A673 (cell line): ENCODE measurements around the gene LCMT1. TPM values are rescaled to one million over a fixed set of nuclear protein-coding genes. Genes with fewer than 3 reads are reported as not detected.

Experiments used
- BruUV-seq: library from RNA; stranded (reverse); fragments of 400-500 nt; replicated peaks from 2 replicates; lab custom pipeline; 2021; lab: Mats Ljungman, UMichigan
- CTCF ChIA-PET: fragments of 300-600 bp; sonication (Branson Sonifier 250); formaldehyde crosslinking; loops from one replicate; lab custom pipeline; 2022; ENCODE audit warnings: antibody characterized with exemption; lab: Charles Lee
- POLR2A ChIA-PET: fragments of 300-600 bp; sonication (Branson Sonifier 250); formaldehyde crosslinking; loops from one replicate; lab custom pipeline; 2022; ENCODE audit warnings: antibody characterized with exemption; ENCODE audit not compliant: low non-redundant PET; lab: Charles Lee
- DNase-seq: peaks from one replicate; pipeline ENCODE4 v3.0.0-alpha.2; 2015; ENCODE audit warnings: low spot score
- H3K27ac ChIP-seq: fragments of 200-600 bp; sonication (generic); 2 replicates; pipeline ENCODE4 v1.5.1; 2016; ENCODE audit warnings: mixed run types, low read depth, mild to moderate bottlenecking, mixed read lengths, antibody characterized with exemption, low read length; ENCODE audit not compliant: poor library complexity, severe bottlenecking
- H3K27me3 ChIP-seq: fragments of 200-600 bp; sonication (generic); replicated peaks from 2 replicates; pipeline ENCODE4 v1.6.1; 2017; ENCODE audit warnings: mixed run types, low read depth, mild to moderate bottlenecking, mixed read lengths, antibody characterized with exemption, low read length; ENCODE audit not compliant: insufficient read depth, poor library complexity
- H3K36me3 ChIP-seq: fragments of 200-600 bp; sonication (generic); 2 replicates; pipeline ENCODE4 v1.6.1; 2016; ENCODE audit warnings: mixed run types, mild to moderate bottlenecking, mixed read lengths, antibody characterized with exemption, low read length; ENCODE audit not compliant: insufficient read depth, poor library complexity, severe bottlenecking
- H3K4me1 ChIP-seq: fragments of 200-600 bp; sonication (generic); 2 replicates; pipeline ENCODE4 v1.6.1; 2017; ENCODE audit warnings: mixed run types, mild to moderate bottlenecking, mixed read lengths, antibody characterized with exemption, low read length; ENCODE audit not compliant: insufficient read depth, poor library complexity, severe bottlenecking
- H3K4me3 ChIP-seq: fragments of 200-600 bp; sonication (generic); 2 replicates; pipeline ENCODE4 v1.5.1; 2016; ENCODE audit warnings: low read depth, mixed run types, mild to moderate bottlenecking, mixed read lengths, low read length; ENCODE audit not compliant: poor library complexity, severe bottlenecking
- H3K9me3 ChIP-seq: fragments of 200-600 bp; sonication (generic); 2 replicates; pipeline ENCODE4 v1.6.1; 2016; ENCODE audit warnings: mixed run types, low read depth, mild to moderate bottlenecking, mixed read lengths, antibody characterized with exemption, low read length; ENCODE audit not compliant: poor library complexity, severe bottlenecking
- EZH2 ChIP-seq: fragments of 200-600 bp; sonication (generic); IDR thresholded peaks from 2 replicates; pipeline ENCODE4 v1.6.1; 2017; ENCODE audit warnings: borderline replicate concordance, low read depth, mild to moderate bottlenecking, mixed read lengths, antibody characterized with exemption, low read length; ENCODE audit not compliant: poor library complexity, severe bottlenecking
- intact Hi-C: fragments of 100-400 bp; cut with micrococcal nuclease; formaldehyde crosslinking; loops from one replicate; pipeline ENCODE4 v1.10.0; 2022; ENCODE audit not compliant: unreplicated experiment
- total RNA-seq: library from RNA; stranded (reverse); gene quantifications from 2 replicates; pipeline ENCODE4 v1.2.3, GENCODE V29; 2021
- TF ChIP-seq, protein P1 (sequence below): fragments of 300-800, 200-600 bp; sonication (generic); conservative IDR thresholded peaks from 2 replicates; pipeline ENCODE4 v1.5.1; 2017; ENCODE audit warnings: low read depth, mild to moderate bottlenecking, antibody characterized with exemption, low read length, moderate library complexity, mixed read lengths

LCMT1 gene
- total RNA-seq, 1 experiment from 2014 or later: 56.3 TPM

DNA sequence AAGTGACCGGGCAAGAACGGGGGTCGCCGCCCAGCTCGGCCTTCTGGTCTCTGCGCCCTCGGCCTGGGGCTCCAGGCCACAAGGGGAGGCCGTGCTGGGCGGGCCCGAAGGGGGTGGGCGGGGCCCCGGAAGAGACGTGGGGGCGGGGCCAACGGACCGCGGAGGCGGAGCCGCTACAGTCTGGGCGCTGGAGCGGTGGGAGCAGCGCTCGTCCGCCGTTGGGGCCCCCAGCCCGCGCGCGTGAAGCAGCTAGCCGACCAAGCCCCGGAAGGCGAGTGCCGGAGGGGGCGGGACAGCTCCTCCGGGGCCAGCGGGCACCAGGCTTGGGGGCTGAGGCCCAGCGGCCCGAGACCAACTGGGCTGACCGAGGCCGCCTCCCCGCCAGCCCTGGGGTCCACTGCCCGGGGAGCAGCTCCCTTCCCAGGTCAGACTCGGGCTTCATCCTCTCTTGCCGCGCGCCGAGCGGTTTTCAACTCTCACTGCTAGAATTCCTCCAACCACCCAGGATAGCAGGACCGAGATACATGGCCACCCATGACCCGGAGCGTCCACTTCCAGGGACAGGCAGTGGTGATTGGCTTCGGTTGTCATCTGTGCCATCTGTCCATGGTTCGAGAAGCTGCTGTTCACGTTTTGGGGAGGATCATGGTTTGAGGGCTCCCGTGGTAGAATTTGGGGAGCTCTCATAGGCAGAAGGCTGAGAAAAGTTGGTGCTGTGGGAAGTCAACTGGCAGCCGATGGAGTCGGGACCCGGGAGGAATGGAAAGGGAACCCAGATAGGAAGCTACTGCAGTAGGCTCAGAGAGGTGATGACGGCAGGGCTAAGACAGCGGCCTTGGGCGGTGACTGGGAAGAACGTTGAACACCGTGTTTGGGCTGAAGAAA, 44.6 kb upstream of the LCMT1 start:
- TF ChIP-seq, protein P1, sequence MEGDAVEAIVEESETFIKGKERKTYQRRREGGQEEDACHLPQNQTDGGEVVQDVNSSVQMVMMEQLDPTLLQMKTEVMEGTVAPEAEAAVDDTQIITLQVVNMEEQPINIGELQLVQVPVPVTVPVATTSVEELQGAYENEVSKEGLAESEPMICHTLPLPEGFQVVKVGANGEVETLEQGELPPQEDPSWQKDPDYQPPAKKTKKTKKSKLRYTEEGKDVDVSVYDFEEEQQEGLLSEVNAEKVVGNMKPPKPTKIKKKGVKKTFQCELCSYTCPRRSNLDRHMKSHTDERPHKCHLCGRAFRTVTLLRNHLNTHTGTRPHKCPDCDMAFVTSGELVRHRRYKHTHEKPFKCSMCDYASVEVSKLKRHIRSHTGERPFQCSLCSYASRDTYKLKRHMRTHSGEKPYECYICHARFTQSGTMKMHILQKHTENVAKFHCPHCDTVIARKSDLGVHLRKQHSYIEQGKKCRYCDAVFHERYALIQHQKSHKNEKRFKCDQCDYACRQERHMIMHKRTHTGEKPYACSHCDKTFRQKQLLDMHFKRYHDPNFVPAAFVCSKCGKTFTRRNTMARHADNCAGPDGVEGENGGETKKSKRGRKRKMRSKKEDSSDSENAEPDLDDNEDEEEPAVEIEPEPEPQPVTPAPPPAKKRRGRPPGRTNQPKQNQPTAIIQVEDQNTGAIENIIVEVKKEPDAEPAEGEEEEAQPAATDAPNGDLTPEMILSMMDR: no peak
- TF ChIP-seq EZH2: no peak
- CTCF ChIA-PET: interaction anchor here (0.6 to 0.8 kb wide), 2 partner anchors 158 to 259 kb away, joined by 3 to 11 read pairs; no protein-coding TSS in a partner anchor
- peaks cover 4% of the 10 kb centered on the region for H3K4me1 ChIP-seq
- no peaks in the 10 kb centered on the region for H3K36me3 ChIP-seq
- H3K9me3 ChIP-seq: no peaks in the 10 kb centered on the region
- H3K27ac ChIP-seq: peak overlapping the region; percentile 76
- H3K27me3 ChIP-seq: no peaks in the 10 kb centered on the region
- peak; percentile 77 for DNase-seq
- intact Hi-C loops: no loop called here
- no TSS peak for BruUV-seq
- H3K4me3 ChIP-seq: peak overlapping the region; percentile 68
- POLR2A ChIA-PET: no interaction called here

DNA sequence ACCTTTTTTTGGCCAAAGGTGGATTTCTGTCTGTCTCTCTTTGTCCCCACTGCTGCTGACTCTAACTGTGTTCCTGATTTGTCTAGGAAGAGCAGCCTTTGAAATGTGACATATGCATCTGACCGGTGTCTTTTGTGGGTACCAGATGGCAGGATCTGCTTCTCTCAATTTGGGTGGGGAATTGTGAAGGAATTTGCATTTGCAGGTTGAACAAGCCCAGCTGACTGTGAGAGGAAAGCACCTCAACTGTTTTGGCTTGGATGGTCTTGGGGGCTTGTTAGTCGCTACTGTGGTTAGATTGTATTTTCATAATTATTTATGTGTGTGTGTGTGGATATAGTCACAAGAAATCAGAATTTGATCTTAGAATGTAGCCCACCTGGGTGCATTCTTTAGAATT, 37.7 kb upstream of the LCMT1 start:
- no peaks in the 10 kb centered on the region for H3K4me1 ChIP-seq
- H3K27me3 ChIP-seq: no peaks in the 10 kb centered on the region
- no peak for TF ChIP-seq EZH2
- TF ChIP-seq, protein P1: no peak
- no peak overlapping the region for H3K27ac ChIP-seq
- no peaks in the 10 kb centered on the region for H3K9me3 ChIP-seq
- CTCF ChIA-PET: no interaction called here
- intact Hi-C loops: no loop called here
- no TSS peak for BruUV-seq
- no peak overlapping the region for H3K4me3 ChIP-seq
- DNase-seq: no peak
- H3K36me3 ChIP-seq: no peaks in the 10 kb centered on the region
- POLR2A ChIA-PET: no interaction called here

DNA sequence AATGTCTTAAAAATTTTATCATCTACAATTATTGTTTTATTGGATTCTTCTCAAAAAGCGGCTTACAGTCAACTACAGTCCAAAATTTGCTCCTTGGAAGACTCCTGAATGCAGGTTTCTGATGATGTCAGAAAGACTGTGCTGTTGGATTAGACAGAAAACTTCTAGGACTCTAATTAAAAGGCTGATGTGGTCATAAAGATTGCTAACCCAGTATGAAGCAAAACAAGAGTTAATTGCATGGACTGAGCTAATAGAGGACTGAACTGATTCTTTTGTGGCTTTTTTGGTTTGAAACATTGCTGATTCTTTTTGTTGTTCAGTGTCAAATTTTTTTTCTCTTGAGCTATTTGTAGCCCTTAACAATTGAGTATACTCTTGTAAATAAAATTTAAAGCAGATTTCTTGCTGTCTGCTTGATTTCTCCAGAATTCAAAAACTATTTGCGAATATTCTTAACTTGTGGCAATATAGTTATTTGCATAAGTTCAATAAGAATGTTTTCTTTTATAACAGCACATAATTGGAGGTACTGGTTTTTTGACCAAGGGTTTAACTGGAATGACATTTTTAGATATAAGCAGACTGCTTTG, 33.1 kb upstream of the LCMT1 start:
- no peaks in the 10 kb centered on the region for H3K36me3 ChIP-seq
- no TSS peak for BruUV-seq
- CTCF ChIA-PET: no interaction called here
- intact Hi-C loops: no loop called here
- no peaks in the 10 kb centered on the region for H3K9me3 ChIP-seq
- TF ChIP-seq, protein P1: no peak
- TF ChIP-seq EZH2: no peak
- H3K27me3 ChIP-seq: no peaks in the 10 kb centered on the region
- H3K4me1 ChIP-seq: no peaks in the 10 kb centered on the region
- DNase-seq: no peak
- H3K27ac ChIP-seq: no peak overlapping the region
- H3K4me3 ChIP-seq: no peak overlapping the region
- POLR2A ChIA-PET: no interaction called here
